Measurements from ENCODE around the gene KANK3.
A peak's percentile ranks its signal among the peaks of the same experiment; 100 is the strongest.

GRCh38 chr19:8340341-8341096 lies 2.5 kb downstream of the KANK3 start:
- peak; percentile 30 for TF ChIP-seq CTCF (IDR thresholded peaks at IDR 0.05; ENCODE audit: low read depth, low read length)
- TF ChIP-seq MAX (IDR thresholded peaks at IDR 0.05; ENCODE audit: low read depth, low read length): no peak
- TF ChIP-seq POLR2A (IDR thresholded peaks at IDR 0.05; ENCODE audit: extremely low read depth, insufficient read length): no peak
- TF ChIP-seq MYC (IDR thresholded peaks at IDR 0.05; ENCODE audit: low read depth, low read length): no peak
